Naive thymus-derived CD8-positive, alpha-beta T cell (primary cell): ENCODE data around the gene RAPGEF1. TPM values are rescaled to one million over a fixed set of nuclear protein-coding genes. Genes with fewer than 3 reads are reported as not detected.
A peak's percentile ranks its signal among the peaks of the same experiment; 100 is the strongest.
"Not testable (repeated sequence)": the region's sequence is repeated elsewhere in the genome, so short reads cannot be mapped to it uniquely, and the experiment has no call there.

Source experiments
- ATAC-seq, 2 donors: fragments of 150-1000 bp; cut with Tn5 transposase in 1 of 2; sonication (Bioruptor Pico), chemical (Tn5 transposase) in 1 of 2; 1 replicate in 1 of 2; 2 replicates in 1 of 2; pipeline ENCODE4 v1.10.0; 2021; ENCODE audit warnings: mild to moderate bottlenecking in 2 of 2, moderate library complexity in 2 of 2
- POLR2A ChIA-PET: fragments of 350-600 bp; sonication (Branson Sonifier 250); formaldehyde crosslinking; loops from one replicate; lab custom pipeline; 2021; ENCODE audit warnings: antibody characterized with exemption; lab: Charles Lee
- DNase-seq, 10 donors: peaks; one replicate each; pipeline versions ENCODE4 v3.0.0 to v3.0.0-alpha.2; 2020 to 2022
- H3K27ac Mint-ChIP-seq, 10 donors: one replicate each; pipeline ENCODE4 v1.8.0; 2020 to 2022; ENCODE audit warnings: mild to moderate bottlenecking in 10 of 10, mixed read lengths in 10 of 10, moderate library complexity in 4 of 10, inconsistent platforms in 1 of 10
- H3K27me3 Mint-ChIP-seq, 5 donors: one replicate each; pipeline ENCODE4 v1.8.0; 2021 to 2022; ENCODE audit warnings: mixed read lengths in 5 of 5
- H3K36me3 Mint-ChIP-seq, 3 donors: one replicate each; pipeline ENCODE4 v1.8.0; 2020 to 2022; ENCODE audit warnings: mixed read lengths in 3 of 3, mild to moderate bottlenecking in 2 of 3, inconsistent platforms in 1 of 3
- H3K4me1 Mint-ChIP-seq, 4 donors: one replicate each; pipeline ENCODE4 v1.8.0; 2021 to 2022; ENCODE audit warnings: mixed read lengths in 4 of 4
- H3K4me3 Mint-ChIP-seq, 10 donors: one replicate each; pipeline ENCODE4 v1.8.0; 2020 to 2022; ENCODE audit warnings: mild to moderate bottlenecking in 10 of 10, mixed read lengths in 10 of 10, moderate library complexity in 6 of 10, inconsistent platforms in 1 of 10
- H3K9me3 Mint-ChIP-seq, 9 donors: one replicate each; pipeline ENCODE4 v1.8.0; 2020 to 2022; ENCODE audit warnings: mixed read lengths in 9 of 9, mild to moderate bottlenecking in 3 of 9, inconsistent platforms in 1 of 9, moderate library complexity in 1 of 9
- polyA plus RNA-seq, 3 donors: library from polyadenylated mRNA; unstranded; fragments of 300-500 nt; fragmentation: Illumina TruSeq; gene quantifications; one replicate each; pipeline ENCODE4 v1.2.3, GENCODE V29; 2021
- total RNA-seq, 8 experiments: library from RNA in 2 of 8; stranded (reverse) in 2 of 8; gene quantifications; one replicate each; pipeline ENCODE4 v1.2.3 and lab custom pipeline; 2021 to 2026

RAPGEF1 gene
- total and polyA plus RNA-seq, 5 experiments from 2014 or later = 1.6 to 94.7 (median 9.0) TPM

DNA sequence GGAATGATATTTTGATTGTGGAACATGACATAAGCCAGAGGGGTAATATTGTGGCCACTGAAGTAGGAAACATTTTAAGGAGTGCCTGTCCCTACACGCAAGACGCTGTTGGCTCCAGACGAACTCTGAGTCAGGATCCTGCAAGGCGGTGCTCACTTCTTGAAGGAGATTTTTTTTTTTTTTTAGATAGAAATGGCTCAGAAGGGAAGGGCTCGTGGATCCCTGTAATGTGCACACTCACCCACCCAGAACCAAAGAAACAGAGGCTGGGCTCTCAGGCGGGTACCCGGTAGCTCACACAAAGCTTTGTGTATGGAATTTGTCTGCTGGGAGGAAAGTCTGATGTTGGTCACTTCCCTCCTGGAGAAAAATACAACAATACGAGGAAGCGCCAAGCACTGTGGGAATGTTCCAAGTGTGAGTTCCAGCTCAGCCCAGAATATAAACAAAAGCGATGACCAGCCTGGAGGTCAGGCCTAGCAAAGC lies 25.7 kb downstream of the RAPGEF1 start:
- Mint-ChIP-seq H3K27ac (no peak overlapping the region), H3K4me1 (peaks cover 39 to 85% (median 67%) of the 10 kb centered on the region in 4 donors), H3K4me3 (no peak overlapping the region), H3K27me3 (no peaks in the 10 kb centered on the region), H3K9me3 (no peaks in the 10 kb centered on the region), H3K36me3 (peaks cover 0 to 38% (median 7%) of the 10 kb centered on the region in 3 donors)
- DNase-seq = no peak
- ATAC-seq = no peak
- POLR2A ChIA-PET = no interaction called here

- Mint-ChIP-seq H3K27me3 (no peaks in the 10 kb centered on the region), H3K9me3 (no peaks in the 10 kb centered on the region), H3K4me1 (peaks cover 34 to 85% (median 63%) of the 10 kb centered on the region in 4 donors), H3K36me3 (peaks cover 0 to 34% (median 7%) of the 10 kb centered on the region in 3 donors), H3K4me3 (no peak overlapping the region), H3K27ac (peak overlapping the region in 7 of 10 donors; percentile 10 to 83 (median 31))
- POLR2A ChIA-PET = no interaction called here
- DNase-seq (no peak), ATAC-seq (no peak)
Observed at GRCh38 chr9:131713016-131713415, 26.9 kb downstream of the RAPGEF1 start.

DNA sequence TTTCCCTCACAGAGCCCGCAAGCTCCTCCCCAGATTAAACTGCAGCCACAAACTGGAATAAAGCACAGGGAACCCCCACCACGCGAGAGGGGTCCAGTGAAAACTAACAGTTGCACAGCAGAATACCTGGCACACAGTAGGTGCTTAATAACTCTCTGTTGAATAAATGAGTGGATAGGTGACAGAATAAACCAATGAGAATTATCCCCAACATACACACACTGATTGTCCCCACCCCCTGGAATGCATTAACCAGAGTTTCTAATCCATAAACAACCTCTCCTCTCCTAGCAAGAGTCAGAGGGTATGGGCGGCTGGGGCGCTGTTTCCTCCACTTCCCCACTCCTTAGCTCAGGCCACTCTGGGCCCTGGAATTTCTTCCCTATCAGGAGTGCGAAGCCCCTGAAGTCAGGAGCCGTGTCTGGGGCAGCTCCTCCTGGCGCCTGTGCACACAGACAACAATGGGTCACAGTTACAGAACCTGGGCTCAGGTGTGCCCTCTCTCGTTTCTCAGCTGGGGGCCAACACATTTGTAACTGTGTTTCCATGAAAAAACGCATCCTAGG lies 27.6 kb downstream of the RAPGEF1 start:
- H3K27ac Mint-ChIP-seq = peak overlapping the region in 4 of 10 donors; percentile 10 to 63 (median 20)
- peaks cover 35 to 86% (median 62%) of the 10 kb centered on the region in 4 donors for H3K4me1 Mint-ChIP-seq
- H3K4me3 Mint-ChIP-seq = no peak overlapping the region
- no peak for DNase-seq
- H3K36me3 Mint-ChIP-seq = peaks cover 0 to 28% (median 7%) of the 10 kb centered on the region in 3 donors
- POLR2A ChIA-PET = no interaction called here
- no peaks in the 10 kb centered on the region for H3K9me3 Mint-ChIP-seq
- H3K27me3 Mint-ChIP-seq = no peaks in the 10 kb centered on the region
- no peak for ATAC-seq

GRCh38 chr9:131709771-131710431 lies 30.0 kb downstream of the RAPGEF1 start:
- ATAC-seq = peak; percentile 68 to 88
- peaks cover 32 to 92% (median 61%) of the 10 kb centered on the region in 4 donors for H3K4me1 Mint-ChIP-seq
- peak in 3 of 10 donors; percentile 11 to 34 (median 33) for DNase-seq
- peak overlapping the region in 6 of 10 donors; percentile 5 to 52 (median 26) for H3K4me3 Mint-ChIP-seq
- peaks cover 0 to 19% (median 0%) of the 10 kb centered on the region in 3 donors for H3K36me3 Mint-ChIP-seq
- no peaks in the 10 kb centered on the region for H3K27me3 Mint-ChIP-seq
- H3K27ac Mint-ChIP-seq = peak overlapping the region; percentile 17 to 91 (median 70)
- POLR2A ChIA-PET = interaction anchor here (1.4 kb wide), 1 partner anchor 24 kb away, joined by 3 read pairs; no protein-coding TSS in a partner anchor
- no peaks in the 10 kb centered on the region for H3K9me3 Mint-ChIP-seq

- DNase-seq, ATAC-seq, H3K27me3 Mint-ChIP-seq, H3K9me3 Mint-ChIP-seq: not testable (repeated sequence)
- peak overlapping the region in 2 of 10 donors; percentile 29 to 52 for H3K4me3 Mint-ChIP-seq
- peaks cover 0 to 12% (median 0%) of the 10 kb centered on the region in 3 donors for H3K36me3 Mint-ChIP-seq
- peak overlapping the region in 9 of 10 donors; percentile 17 to 88 (median 63) for H3K27ac Mint-ChIP-seq
- POLR2A ChIA-PET = interaction anchor here (1.4 kb wide), 1 partner anchor 25 kb away, joined by 3 read pairs; no protein-coding TSS in a partner anchor
- H3K4me1 Mint-ChIP-seq = peaks cover 34 to 97% (median 66%) of the 10 kb centered on the region in 4 donors
Observed at GRCh38 chr9:131709010-131709770, 30.7 kb downstream of the RAPGEF1 start.

DNA sequence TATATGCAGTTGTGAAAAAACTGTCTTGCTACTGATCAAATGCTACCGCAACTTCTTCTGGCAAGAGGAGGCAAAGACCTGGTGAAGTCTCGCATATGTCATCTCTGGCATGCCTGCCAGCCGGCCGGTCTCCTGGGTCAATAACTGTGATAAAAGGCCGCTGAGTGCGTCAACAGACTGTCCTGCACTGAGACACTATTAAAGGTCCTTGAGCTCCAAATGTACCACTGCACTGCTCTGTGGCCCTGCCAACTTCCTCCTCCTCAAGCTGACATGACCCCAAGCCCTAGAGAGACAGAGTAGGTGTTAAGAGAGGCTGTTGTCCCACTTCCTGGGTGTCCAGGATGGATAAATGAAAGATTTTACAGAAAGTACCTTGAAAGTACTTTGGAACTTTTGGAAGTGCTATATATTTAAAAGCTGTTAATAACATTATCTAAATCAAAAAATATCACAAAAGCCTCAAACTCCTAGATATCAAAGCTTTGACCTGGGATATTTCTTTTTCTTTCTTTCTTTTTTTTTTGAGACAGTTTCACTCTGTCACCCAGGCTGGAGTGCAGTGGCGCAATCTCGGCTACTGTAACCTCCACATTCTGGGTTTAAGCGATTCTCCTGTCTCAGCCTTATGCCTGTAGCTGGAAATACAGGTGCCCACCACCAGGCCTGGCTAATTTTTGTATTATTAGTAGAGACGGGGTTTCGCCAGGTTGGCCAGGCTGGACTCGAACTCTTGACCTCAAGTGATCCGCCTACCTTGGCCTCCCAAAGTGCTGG lies 31.5 kb downstream of the RAPGEF1 start:
- Mint-ChIP-seq H3K36me3 (peaks cover 0 to 10% (median 0%) of the 10 kb centered on the region in 3 donors), H3K27ac (peak overlapping the region in 7 of 10 donors; percentile 25 to 81 (median 68)), H3K9me3 (no peaks in the 10 kb centered on the region), H3K4me1 (peaks cover 33 to 100% (median 70%) of the 10 kb centered on the region in 4 donors), H3K4me3 (peak overlapping the region in 2 of 10 donors; percentile 3 to 55), H3K27me3 (no peaks in the 10 kb centered on the region)
- ATAC-seq = peak in 1 of 2 donors; percentile 39
- DNase-seq = no peak
- POLR2A ChIA-PET = no interaction called here

DNA sequence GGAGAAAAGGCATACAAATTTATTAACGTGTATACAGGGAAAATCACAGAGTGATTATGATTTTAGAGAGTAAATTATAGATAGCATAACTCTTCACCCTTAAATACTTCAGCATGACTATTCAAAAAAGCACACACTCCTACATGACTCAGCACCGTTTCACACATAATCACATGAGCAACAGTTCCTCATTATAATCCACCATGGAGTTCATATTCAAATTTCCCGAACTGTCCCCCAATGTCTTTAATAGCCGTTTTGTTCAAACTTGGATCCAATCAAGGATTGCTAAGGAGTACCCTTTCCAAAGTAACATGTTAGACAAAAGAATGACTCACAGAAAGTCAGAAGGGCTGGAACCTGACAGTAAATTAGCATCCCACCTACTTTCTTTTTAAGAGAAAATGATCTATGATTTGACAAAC lies 32.1 kb downstream of the RAPGEF1 start:
- DNase-seq (no peak), ATAC-seq (no peak)
- peaks cover 0 to 6% (median 0%) of the 10 kb centered on the region in 3 donors for H3K36me3 Mint-ChIP-seq
- no peaks in the 10 kb centered on the region for H3K27me3 Mint-ChIP-seq
- H3K27ac Mint-ChIP-seq = peak overlapping the region in 4 of 10 donors; percentile 34 to 68 (median 46)
- peaks cover 28 to 99% (median 66%) of the 10 kb centered on the region in 4 donors for H3K4me1 Mint-ChIP-seq
- H3K4me3 Mint-ChIP-seq = peak overlapping the region in 2 of 10 donors; percentile 1 to 3
- H3K9me3 Mint-ChIP-seq = no peaks in the 10 kb centered on the region
- POLR2A ChIA-PET = no interaction called here

GRCh38 chr9:131707050-131707449 lies 32.8 kb downstream of the RAPGEF1 start:
- ATAC-seq (no peak), DNase-seq (no peak)
- peaks cover 24 to 99% (median 66%) of the 10 kb centered on the region in 4 donors for H3K4me1 Mint-ChIP-seq
- H3K27me3 Mint-ChIP-seq = no peaks in the 10 kb centered on the region
- peak overlapping the region in 4 of 10 donors; percentile 7 to 65 (median 58) for H3K27ac Mint-ChIP-seq
- no peaks in the 10 kb centered on the region for H3K9me3 Mint-ChIP-seq
- no peak overlapping the region for H3K4me3 Mint-ChIP-seq
- POLR2A ChIA-PET = no interaction called here
- peaks cover 0 to 6% (median 0%) of the 10 kb centered on the region in 3 donors for H3K36me3 Mint-ChIP-seq

DNA sequence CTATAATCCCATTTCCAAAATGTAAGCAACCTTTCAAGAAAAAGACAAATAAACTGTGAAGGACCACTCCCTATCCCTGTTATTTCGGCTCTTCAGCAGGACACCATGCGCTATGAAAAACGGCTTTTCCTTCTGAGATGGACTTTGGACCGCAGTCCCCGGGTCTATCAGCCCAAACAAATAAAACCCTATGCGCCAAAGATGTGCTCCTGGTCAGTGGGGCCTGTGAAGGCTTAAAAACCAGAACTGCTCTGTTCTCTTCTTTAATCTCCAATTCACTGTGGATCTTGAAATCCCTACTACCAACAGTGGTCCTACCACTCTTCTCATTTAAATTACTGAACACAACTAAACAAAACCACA lies 33.3 kb downstream of the RAPGEF1 start:
- peak overlapping the region in 5 of 10 donors; percentile 7 to 65 (median 53) for H3K27ac Mint-ChIP-seq
- H3K9me3 Mint-ChIP-seq = no peaks in the 10 kb centered on the region
- peaks cover 0 to 6% (median 0%) of the 10 kb centered on the region in 3 donors for H3K36me3 Mint-ChIP-seq
- no peaks in the 10 kb centered on the region for H3K27me3 Mint-ChIP-seq
- DNase-seq (no peak), ATAC-seq (no peak)
- H3K4me3 Mint-ChIP-seq = no peak overlapping the region
- POLR2A ChIA-PET = no interaction called here
- peaks cover 24 to 99% (median 67%) of the 10 kb centered on the region in 4 donors for H3K4me1 Mint-ChIP-seq

DNA sequence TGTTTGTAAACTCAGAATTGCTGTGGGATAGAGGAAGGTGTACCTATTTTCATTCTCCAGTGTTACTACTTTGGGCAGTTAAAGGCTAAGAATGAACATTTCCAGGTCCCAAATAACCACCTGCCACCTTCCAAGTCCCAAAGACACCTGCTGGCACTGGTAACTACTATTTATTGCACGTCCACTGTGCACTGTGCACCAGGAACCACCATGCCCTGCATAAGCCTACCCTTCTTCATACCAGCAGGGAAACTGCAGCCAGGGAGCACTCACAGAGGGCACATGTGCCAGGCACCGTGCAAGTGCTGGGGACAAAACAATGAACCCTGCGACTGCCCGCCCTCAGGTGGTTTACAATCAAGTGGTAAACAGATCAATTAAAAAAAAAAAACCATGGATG lies 34.9 kb downstream of the RAPGEF1 start:
- POLR2A ChIA-PET = interaction anchor here (0.6 kb wide), 1 partner anchor 521 kb away, joined by 3 read pairs; no protein-coding TSS in a partner anchor
- Mint-ChIP-seq H3K27ac (no peak overlapping the region), H3K4me1 (peaks cover 25 to 98% (median 67%) of the 10 kb centered on the region in 4 donors), H3K27me3 (no peaks in the 10 kb centered on the region), H3K36me3 (peaks cover 0 to 3% (median 1%) of the 10 kb centered on the region in 3 donors), H3K4me3 (no peak overlapping the region), H3K9me3 (no peaks in the 10 kb centered on the region)
- DNase-seq = no peak
- ATAC-seq = no peak

- Mint-ChIP-seq H3K27ac (peak overlapping the region in 1 of 10 donors; percentile 8), H3K9me3 (no peaks in the 10 kb centered on the region), H3K4me1 (peaks cover 31 to 98% (median 67%) of the 10 kb centered on the region in 4 donors), H3K4me3 (peak overlapping the region in 1 of 10 donors; percentile 58), H3K27me3 (no peaks in the 10 kb centered on the region), H3K36me3 (peaks cover 0 to 2% (median 1%) of the 10 kb centered on the region in 3 donors)
- POLR2A ChIA-PET = no interaction called here
- DNase-seq (no peak), ATAC-seq (no peak)
Observed at GRCh38 chr9:131704141-131704983, 35.5 kb downstream of the RAPGEF1 start.
